Mesothelial cell of epicardium (in vitro differentiated cells): Measurements from ENCODE around the gene PRDX3. TPM values are rescaled to one million over a fixed set of nuclear protein-coding genes. Genes with fewer than 3 reads are reported as not detected.
"Not testable (repeated sequence)": the region's sequence is repeated elsewhere in the genome, so short reads cannot be mapped to it uniquely, and the experiment has no call there.

Source experiments
- DNase-seq, 2 experiments: peaks; one replicate each; pipeline ENCODE4 v3.0.0; 2021; ENCODE audit warnings: low spot score in 2 of 2; ENCODE audit not compliant: unreplicated experiment in 2 of 2
- H3K27ac Mint-ChIP-seq: 2 replicates; pipeline ENCODE4 v1.8.0; 2021; ENCODE audit warnings: mixed read lengths
- H3K27me3 Mint-ChIP-seq: 2 replicates; pipeline ENCODE4 v1.8.0; 2021; ENCODE audit warnings: low read depth, mixed read lengths
- H3K36me3 Mint-ChIP-seq: 2 replicates; pipeline ENCODE4 v1.8.0; 2021; ENCODE audit warnings: mixed read lengths
- H3K4me1 Mint-ChIP-seq: 2 replicates; pipeline ENCODE4 v1.8.0; 2021; ENCODE audit warnings: mixed read lengths
- H3K4me3 Mint-ChIP-seq: 2 replicates; pipeline ENCODE4 v1.8.0; 2021; ENCODE audit warnings: mild to moderate bottlenecking, moderate library complexity, mixed read lengths
- H3K9me3 Mint-ChIP-seq: 2 replicates; pipeline ENCODE4 v1.8.0; 2021; ENCODE audit warnings: mixed read lengths
- total RNA-seq: library from RNA; stranded (reverse); gene quantifications from 3 replicates; pipeline ENCODE4 v1.2.1, GENCODE V29; 2021
- TF ChIP-seq, protein P1 (sequence below): fragments of 200-600 bp; sonication (generic); IDR thresholded peaks from one replicate; pipeline ENCODE4 v1.5.0; 2021; ENCODE audit warnings: antibody characterized with exemption; ENCODE audit not compliant: unreplicated experiment

PRDX3 gene
- total RNA-seq, 1 donor from 2014 or later, result 85.7 TPM

DNA sequence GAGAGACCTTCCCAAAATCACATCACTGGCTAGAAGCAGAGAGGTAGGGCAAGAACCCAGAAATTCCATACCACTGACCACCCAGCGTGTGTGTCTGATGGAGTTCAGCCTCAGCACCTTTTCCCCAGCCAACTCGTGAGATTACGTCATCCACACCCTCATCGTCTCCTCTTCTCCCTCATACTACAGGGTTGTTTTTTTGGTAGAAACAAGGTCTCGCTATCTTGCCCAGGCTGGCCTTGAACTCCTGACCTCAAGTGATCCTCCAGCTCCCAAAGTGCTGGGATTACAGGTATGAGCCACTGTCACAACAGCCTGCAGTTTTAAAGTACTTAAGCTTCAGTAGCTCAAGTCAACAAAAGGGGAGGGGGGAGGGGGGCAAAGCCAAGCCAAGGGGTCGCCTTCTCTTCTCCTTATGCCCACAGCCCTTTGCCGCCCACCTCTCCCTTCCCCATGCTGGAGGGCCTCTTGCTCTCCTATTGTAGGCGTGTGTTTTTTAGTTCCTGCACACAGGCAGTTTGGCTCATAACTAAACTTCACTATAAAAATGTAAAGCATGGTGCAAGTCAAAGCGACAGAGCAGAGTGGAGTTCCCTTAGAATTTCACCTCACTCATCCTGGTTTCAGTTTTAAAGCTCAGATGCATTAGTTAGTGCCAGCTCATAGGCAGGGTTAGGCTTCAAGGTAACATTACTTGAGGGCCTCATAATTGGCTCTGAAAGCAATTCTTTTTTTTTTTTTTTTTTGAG lies 5.2 kb upstream of the PRDX3 start:
- H3K27ac Mint-ChIP-seq, result no peak overlapping the region
- no peak for DNase-seq
- H3K27me3 Mint-ChIP-seq, result no peaks in the 10 kb centered on the region
- H3K4me1 Mint-ChIP-seq, result peaks cover 6% of the 10 kb centered on the region
- no peak overlapping the region for H3K4me3 Mint-ChIP-seq
- no peaks in the 10 kb centered on the region for H3K36me3 Mint-ChIP-seq
- H3K9me3 Mint-ChIP-seq, result no peaks in the 10 kb centered on the region
- TF ChIP-seq, protein P1, sequence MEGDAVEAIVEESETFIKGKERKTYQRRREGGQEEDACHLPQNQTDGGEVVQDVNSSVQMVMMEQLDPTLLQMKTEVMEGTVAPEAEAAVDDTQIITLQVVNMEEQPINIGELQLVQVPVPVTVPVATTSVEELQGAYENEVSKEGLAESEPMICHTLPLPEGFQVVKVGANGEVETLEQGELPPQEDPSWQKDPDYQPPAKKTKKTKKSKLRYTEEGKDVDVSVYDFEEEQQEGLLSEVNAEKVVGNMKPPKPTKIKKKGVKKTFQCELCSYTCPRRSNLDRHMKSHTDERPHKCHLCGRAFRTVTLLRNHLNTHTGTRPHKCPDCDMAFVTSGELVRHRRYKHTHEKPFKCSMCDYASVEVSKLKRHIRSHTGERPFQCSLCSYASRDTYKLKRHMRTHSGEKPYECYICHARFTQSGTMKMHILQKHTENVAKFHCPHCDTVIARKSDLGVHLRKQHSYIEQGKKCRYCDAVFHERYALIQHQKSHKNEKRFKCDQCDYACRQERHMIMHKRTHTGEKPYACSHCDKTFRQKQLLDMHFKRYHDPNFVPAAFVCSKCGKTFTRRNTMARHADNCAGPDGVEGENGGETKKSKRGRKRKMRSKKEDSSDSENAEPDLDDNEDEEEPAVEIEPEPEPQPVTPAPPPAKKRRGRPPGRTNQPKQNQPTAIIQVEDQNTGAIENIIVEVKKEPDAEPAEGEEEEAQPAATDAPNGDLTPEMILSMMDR, result no peak

DNA sequence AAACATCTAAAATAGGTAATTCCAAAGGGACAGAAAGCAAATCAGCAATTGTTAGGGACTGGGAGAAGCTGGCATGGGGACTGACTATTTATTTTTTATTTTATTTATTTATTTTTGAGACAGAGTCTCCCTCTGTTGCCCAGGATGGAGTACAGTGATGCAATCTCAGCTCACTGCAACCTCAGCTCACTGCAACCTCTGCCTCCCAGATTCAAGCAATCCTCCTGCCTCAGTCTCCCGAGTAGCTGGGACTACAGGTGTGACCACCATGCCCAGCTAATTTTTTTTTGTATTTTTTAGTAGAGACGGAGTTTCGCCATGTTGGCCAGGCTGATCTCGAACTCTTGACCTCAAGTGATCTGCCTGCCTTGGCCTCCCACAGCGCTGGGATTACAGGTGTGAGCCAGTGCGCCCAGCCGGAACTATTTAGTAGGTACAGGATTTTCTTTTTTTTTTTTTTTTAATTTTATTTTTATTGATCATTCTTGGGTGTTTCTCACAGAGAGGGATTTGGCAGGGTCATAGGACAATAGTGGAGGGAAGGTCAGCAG lies 2.3 kb upstream of the PRDX3 start:
- not testable (repeated sequence) for H3K27ac Mint-ChIP-seq, DNase-seq
- peaks cover 19% of the 10 kb centered on the region for H3K4me1 Mint-ChIP-seq

DNA sequence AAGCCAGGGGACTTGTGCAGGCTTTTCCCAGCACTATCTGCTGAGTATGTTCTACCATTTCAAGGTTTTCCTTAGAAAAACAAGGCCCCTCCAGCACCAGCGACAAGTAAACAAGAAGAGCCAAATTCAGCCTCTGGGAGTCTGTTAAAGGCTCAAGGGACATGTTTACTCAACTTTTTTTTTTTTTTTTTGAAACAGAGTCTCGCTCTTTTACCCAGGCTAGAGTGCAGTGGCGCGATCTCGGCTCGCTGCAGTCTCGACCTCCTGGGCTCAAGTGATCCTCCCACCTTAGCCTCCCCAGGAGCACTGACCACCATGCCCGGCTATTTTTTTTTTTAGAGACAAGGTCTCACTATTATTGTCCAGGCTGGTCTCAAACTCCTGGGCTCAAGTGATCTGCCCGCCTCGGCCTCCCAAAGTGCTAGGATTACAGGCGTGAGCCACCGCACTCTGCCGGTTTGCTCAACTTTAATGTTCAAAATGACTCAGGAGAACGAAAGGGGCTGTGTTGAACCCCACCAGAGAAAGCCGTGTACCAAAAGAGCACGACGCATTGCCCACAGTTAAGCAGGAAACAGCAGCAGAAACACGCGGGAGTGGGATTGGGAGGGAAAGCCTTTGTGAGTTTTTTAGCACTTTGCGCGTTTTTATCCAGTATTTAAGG lies 772 bp downstream of the PRDX3 start:
- H3K4me3 Mint-ChIP-seq, result peak overlapping the region; percentile 98
- TF ChIP-seq, protein P1, result no peak
- no peaks in the 10 kb centered on the region for H3K9me3 Mint-ChIP-seq
- peaks cover 5% of the 10 kb centered on the region for H3K36me3 Mint-ChIP-seq
- H3K4me1 Mint-ChIP-seq, result peaks cover 23% of the 10 kb centered on the region
- no peak for DNase-seq
- peak overlapping the region; percentile 95 for H3K27ac Mint-ChIP-seq
- H3K27me3 Mint-ChIP-seq, result no peaks in the 10 kb centered on the region

More for the DNA sequence above, 2.3 kb upstream of the PRDX3 start:
- H3K36me3 Mint-ChIP-seq, H3K9me3 Mint-ChIP-seq, H3K27me3 Mint-ChIP-seq, H3K4me3 Mint-ChIP-seq: not testable (repeated sequence)

DNA sequence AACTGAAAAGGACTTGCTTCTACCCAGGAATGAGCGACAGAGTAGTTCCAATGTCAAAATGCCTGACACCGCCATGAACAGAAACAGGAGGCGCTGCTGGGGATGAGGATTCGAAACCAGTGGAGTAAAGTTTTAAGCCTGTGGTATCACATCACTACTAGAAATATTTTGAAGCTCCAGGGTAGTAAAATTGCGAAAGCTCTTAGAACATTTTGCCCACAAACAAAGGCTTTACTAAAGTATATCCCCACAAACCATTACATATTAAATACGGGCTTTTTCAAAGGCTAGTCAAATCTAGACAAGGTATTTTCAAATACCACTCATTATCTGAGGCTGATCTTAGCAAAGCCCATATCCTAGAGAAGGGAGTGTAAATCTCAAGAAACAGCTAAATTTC lies 2.4 kb downstream of the PRDX3 start:
- Mint-ChIP-seq H3K27ac (peak overlapping the region; percentile 44), H3K4me3 (peak overlapping the region; percentile 98), H3K27me3 (no peaks in the 10 kb centered on the region), H3K9me3 (no peaks in the 10 kb centered on the region), H3K4me1 (peaks cover 23% of the 10 kb centered on the region), H3K36me3 (peaks cover 17% of the 10 kb centered on the region)
- TF ChIP-seq, protein P1, result no peak
- DNase-seq, result no peak

DNA sequence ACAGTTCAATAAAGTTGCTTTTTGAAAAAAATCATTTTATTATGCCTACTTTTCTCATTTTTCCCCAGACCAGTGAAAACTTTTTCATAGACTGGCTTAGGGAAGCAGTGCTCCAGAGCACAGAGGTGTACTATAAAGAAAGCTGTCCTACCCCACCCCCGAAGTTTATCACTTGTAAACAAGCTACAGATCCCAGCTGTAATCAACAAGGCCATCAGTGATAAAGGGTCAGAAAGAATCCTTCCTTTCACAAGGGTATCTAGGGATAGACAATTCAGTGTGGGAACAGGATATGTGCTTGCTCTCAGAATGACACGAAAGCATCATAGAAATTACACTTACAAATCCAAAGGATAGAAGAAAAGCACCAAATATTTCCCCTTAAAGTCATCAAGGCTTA lies 4.5 kb downstream of the PRDX3 start:
- Mint-ChIP-seq H3K27me3 (no peaks in the 10 kb centered on the region), H3K4me1 (peaks cover 20% of the 10 kb centered on the region), H3K36me3 (peaks cover 28% of the 10 kb centered on the region), H3K9me3 (no peaks in the 10 kb centered on the region), H3K27ac (no peak overlapping the region), H3K4me3 (no peak overlapping the region)
- DNase-seq, result no peak
- TF ChIP-seq, protein P1, result no peak

DNA sequence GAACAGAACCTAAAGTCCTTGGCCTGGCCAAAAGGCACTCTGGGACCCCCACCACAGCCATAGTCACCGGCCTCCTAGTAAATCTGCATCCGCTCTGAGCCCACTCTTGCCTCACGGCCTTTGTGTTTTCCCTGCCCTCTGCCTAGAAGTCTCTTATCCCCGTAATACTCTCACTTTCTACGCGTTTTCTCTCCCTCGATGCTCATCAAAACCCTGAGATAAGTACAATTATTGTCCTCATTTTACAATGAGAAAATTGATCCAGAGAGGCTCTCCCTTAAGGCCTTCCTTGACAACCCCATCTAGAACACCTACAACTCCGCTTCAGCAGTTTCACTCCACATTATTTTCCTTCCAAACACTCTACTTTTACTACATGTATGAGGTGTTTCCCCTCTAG lies 11.6 kb downstream of the PRDX3 start:
- H3K36me3 Mint-ChIP-seq, result peaks cover 24% of the 10 kb centered on the region
- H3K4me1 Mint-ChIP-seq, result peaks cover 17% of the 10 kb centered on the region
- H3K27ac Mint-ChIP-seq, result no peak overlapping the region
- no peaks in the 10 kb centered on the region for H3K27me3 Mint-ChIP-seq
- peak overlapping the region; percentile 88 for H3K4me3 Mint-ChIP-seq
- TF ChIP-seq, protein P1, result no peak
- no peaks in the 10 kb centered on the region for H3K9me3 Mint-ChIP-seq
- DNase-seq, result no peak
